Measurements from ENCODE around the gene PEX6. TPM values are rescaled to one million over a fixed set of nuclear protein-coding genes. Genes with fewer than 3 reads are reported as not detected.
A peak's percentile ranks its signal among the peaks of the same experiment; 100 is the strongest.

The PEX6 gene
- total RNA-seq, 1 donor from 2014 or later: 35.9 TPM

GRCh38 chr6:42973926-42974325, 5.1 kb downstream of the PEX6 start:
- TF ChIP-seq, protein P1, sequence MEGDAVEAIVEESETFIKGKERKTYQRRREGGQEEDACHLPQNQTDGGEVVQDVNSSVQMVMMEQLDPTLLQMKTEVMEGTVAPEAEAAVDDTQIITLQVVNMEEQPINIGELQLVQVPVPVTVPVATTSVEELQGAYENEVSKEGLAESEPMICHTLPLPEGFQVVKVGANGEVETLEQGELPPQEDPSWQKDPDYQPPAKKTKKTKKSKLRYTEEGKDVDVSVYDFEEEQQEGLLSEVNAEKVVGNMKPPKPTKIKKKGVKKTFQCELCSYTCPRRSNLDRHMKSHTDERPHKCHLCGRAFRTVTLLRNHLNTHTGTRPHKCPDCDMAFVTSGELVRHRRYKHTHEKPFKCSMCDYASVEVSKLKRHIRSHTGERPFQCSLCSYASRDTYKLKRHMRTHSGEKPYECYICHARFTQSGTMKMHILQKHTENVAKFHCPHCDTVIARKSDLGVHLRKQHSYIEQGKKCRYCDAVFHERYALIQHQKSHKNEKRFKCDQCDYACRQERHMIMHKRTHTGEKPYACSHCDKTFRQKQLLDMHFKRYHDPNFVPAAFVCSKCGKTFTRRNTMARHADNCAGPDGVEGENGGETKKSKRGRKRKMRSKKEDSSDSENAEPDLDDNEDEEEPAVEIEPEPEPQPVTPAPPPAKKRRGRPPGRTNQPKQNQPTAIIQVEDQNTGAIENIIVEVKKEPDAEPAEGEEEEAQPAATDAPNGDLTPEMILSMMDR (conservative IDR thresholded peaks at IDR 0.05): no peak

GRCh38 chr6:42971746-42972327, 7.1 kb downstream of the PEX6 start:
- Mint-ChIP-seq H3K9me3 (no peaks in the 10 kb centered on the region), H3K4me1 (ENCODE audit: unreplicated experiment) (peaks cover 2% of the 10 kb centered on the region), H3K36me3 (peaks cover 6% of the 10 kb centered on the region), H3K4me3 (no peak overlapping the region), H3K27me3 (no peaks in the 10 kb centered on the region), H3K27ac (peak overlapping the region; percentile 21)
- TF ChIP-seq, protein P1 (conservative IDR thresholded peaks at IDR 0.05): no peak
- no peak for DNase-seq (ENCODE audit: extremely low spot score, unreplicated experiment)

More at GRCh38 chr6:42973926-42974325, 5.1 kb downstream of the PEX6 start:
- H3K9me3 Mint-ChIP-seq: no peaks in the 10 kb centered on the region
- DNase-seq (ENCODE audit: extremely low spot score, unreplicated experiment): no peak
- H3K36me3 Mint-ChIP-seq: peaks cover 8% of the 10 kb centered on the region
- H3K27ac Mint-ChIP-seq: no peak overlapping the region
- no peak overlapping the region for H3K4me3 Mint-ChIP-seq
- H3K27me3 Mint-ChIP-seq: no peaks in the 10 kb centered on the region
- H3K4me1 Mint-ChIP-seq (ENCODE audit: unreplicated experiment): peaks cover 8% of the 10 kb centered on the region

DNA sequence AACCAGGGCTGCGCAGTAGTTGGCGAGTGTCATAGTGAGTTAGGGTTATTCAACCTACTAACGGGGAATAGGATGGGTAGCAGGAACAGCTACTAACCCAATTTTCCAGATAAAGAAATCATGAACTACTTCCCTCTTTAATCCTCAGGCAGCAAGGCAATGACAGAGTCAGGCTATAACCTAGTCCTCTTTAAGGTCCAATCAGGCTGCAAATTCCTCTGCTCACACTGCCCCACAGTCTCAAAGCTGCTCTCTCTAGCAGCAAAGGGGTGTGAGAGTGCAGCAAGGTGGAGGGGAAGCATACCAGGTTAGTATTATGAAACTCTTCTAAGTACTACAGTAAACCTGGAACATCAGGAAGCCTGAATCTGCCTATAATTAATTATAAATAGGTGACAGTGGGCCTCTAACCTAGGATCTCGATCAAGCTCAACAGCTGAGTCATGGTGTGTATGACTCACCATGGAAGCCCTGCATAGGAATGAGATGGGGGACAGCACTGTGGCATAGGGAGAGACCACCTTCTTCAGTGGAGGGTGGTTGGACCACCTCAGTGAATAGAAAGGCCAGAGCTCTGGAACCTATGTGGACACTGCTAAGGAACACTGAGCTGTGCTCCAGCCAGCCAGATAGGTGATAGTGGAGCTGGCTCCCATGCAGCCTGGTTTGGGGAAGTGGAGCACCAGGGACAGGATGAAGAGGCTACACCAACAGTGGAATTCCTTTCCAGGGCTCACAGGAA, 7.9 kb downstream of the PEX6 start:
- Mint-ChIP-seq H3K36me3 (peaks cover 3% of the 10 kb centered on the region), H3K4me1 (ENCODE audit: unreplicated experiment) (no peaks in the 10 kb centered on the region), H3K9me3 (no peaks in the 10 kb centered on the region), H3K4me3 (no peak overlapping the region), H3K27me3 (no peaks in the 10 kb centered on the region), H3K27ac (peak overlapping the region; percentile 21)
- DNase-seq (ENCODE audit: extremely low spot score, unreplicated experiment): no peak
- TF ChIP-seq, protein P1 (conservative IDR thresholded peaks at IDR 0.05): no peak

DNA sequence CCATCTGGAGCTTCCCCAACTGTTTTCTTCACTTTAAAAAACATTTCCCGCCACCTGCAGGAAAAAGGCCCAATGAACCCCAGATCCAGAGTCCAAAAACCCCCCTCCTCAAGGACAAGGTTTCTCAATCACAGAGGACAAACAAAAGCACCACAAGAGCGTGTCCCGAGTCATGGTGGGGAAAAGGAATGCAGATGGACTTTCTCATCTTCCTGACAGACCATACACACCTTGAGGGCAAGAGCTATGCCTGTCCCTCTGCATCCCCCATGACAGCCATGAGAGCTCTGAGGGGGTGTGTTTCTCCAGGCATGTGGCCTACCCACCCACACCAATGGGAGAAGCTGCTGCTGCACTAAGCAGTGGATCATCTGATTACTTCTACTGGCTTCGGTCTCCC, 9.0 kb downstream of the PEX6 start:
- Mint-ChIP-seq H3K9me3 (no peaks in the 10 kb centered on the region), H3K27ac (no peak overlapping the region), H3K27me3 (no peaks in the 10 kb centered on the region), H3K4me1 (ENCODE audit: unreplicated experiment) (no peaks in the 10 kb centered on the region), H3K4me3 (no peak overlapping the region), H3K36me3 (peaks cover 3% of the 10 kb centered on the region)
- TF ChIP-seq, protein P1 (conservative IDR thresholded peaks at IDR 0.05): no peak
- no peak for DNase-seq (ENCODE audit: extremely low spot score, unreplicated experiment)

GRCh38 chr6:42969431-42969830, 9.6 kb downstream of the PEX6 start:
- H3K36me3 Mint-ChIP-seq: peaks cover 3% of the 10 kb centered on the region
- DNase-seq (ENCODE audit: extremely low spot score, unreplicated experiment): no peak
- no peak overlapping the region for H3K4me3 Mint-ChIP-seq
- H3K27me3 Mint-ChIP-seq: no peaks in the 10 kb centered on the region
- H3K9me3 Mint-ChIP-seq: no peaks in the 10 kb centered on the region
- TF ChIP-seq, protein P1 (conservative IDR thresholded peaks at IDR 0.05): no peak
- H3K4me1 Mint-ChIP-seq (ENCODE audit: unreplicated experiment): no peaks in the 10 kb centered on the region
- H3K27ac Mint-ChIP-seq: no peak overlapping the region

Data from type B pancreatic cell (in vitro differentiated cells).